NCI-H187 (cell line): ENCODE results near the gene ADAM22.
"Not testable (repeated sequence)": the region's sequence is repeated elsewhere in the genome, so short reads cannot be mapped to it uniquely, and the experiment has no call there.

ENCODE experiments used
- DNase-seq, 2 experiments: peaks; one replicate each; lab custom pipeline; 2025; lab: John Stamatoyannopoulos, UW

The ADAM22 gene, protein sequence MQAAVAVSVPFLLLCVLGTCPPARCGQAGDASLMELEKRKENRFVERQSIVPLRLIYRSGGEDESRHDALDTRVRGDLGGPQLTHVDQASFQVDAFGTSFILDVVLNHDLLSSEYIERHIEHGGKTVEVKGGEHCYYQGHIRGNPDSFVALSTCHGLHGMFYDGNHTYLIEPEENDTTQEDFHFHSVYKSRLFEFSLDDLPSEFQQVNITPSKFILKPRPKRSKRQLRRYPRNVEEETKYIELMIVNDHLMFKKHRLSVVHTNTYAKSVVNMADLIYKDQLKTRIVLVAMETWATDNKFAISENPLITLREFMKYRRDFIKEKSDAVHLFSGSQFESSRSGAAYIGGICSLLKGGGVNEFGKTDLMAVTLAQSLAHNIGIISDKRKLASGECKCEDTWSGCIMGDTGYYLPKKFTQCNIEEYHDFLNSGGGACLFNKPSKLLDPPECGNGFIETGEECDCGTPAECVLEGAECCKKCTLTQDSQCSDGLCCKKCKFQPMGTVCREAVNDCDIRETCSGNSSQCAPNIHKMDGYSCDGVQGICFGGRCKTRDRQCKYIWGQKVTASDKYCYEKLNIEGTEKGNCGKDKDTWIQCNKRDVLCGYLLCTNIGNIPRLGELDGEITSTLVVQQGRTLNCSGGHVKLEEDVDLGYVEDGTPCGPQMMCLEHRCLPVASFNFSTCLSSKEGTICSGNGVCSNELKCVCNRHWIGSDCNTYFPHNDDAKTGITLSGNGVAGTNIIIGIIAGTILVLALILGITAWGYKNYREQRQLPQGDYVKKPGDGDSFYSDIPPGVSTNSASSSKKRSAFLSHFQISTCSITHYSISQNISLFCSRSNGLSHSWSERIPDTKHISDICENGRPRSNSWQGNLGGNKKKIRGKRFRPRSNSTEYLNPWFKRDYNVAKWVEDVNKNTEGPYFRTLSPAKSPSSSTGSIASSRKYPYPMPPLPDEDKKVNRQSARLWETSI

DNA sequence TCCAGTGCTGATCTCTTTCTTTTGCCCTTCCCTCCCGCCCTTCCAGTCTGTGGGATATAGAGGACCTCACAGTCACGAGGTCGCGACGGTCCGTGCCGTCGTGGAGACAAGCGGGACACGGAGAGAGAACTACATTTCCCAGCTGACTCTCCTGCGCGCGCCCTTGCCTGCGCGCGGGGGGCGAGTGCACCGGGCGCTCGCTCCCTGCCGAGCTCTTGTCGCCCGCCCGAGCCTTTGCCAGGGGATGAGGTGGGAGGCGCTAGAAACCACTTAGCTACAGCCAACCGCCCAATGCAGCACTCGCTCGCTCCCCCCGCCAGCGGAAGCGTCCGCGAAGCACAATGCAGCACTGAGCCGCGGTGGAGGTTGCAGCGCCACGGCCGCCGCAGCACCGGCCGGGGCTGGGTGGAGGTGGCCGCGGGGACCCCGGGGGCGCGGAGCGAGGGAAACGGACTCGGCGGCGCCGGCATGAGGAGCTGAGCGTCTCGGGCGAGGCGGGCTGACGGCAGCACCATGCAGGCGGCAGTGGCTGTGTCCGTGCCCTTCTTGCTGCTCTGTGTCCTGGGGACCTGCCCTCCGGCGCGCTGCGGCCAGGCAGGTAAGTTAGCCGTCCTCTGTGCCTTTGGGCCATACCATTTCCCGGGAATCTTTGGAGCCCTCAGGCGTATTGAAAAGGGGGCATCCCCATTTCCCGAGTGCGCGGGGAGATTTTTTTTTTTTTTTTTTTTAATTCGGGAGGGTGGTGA lies at the start of gene ADAM22:
TSS of gene ADAM22 (plus strand) at position 299 of the 746 bp plus-strand sequence. CDS start at position 514, 215 bp downstream.
- peak; percentile 76 to 98 for DNase-seq

DNA sequence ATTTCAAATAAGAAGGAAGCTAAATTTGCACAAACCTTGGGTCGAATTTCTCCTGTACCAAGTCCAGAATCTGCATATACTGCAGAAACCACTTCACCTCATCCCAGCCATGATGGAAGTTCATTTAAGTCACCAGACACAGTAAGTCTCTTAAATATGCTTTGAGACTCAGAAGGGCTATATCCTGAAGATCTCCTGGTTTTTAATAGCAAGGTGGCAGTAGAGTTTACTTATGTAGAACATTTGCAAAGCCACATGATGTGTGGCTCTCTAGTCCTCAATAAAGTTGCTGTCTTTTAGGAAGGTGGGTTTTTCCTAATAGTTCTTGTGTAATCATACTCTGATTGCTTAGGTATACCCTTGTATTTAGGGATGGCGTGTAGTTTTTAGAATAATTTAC lies 49.0 kb upstream of the ADAM22 start:
- no peak for DNase-seq

DNA sequence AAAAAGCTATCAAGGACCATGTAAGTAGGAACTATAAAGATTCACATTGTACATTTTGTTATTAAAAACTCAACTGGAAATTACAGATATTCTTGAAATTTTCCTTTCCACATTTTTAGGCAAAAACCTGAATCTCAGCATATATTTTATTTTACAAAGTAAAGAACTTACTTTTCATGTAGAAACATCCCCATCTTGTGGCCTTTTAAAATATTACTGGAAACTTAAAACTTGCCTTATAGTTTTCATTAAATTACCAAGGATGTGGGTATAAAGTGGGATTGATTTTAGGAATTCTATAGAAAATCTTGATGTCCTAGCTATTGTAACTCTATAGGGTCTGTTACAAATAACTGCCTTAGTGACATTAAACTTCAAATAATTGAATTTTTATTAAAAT lies 47.2 kb upstream of the ADAM22 start:
- no peak for DNase-seq

DNA sequence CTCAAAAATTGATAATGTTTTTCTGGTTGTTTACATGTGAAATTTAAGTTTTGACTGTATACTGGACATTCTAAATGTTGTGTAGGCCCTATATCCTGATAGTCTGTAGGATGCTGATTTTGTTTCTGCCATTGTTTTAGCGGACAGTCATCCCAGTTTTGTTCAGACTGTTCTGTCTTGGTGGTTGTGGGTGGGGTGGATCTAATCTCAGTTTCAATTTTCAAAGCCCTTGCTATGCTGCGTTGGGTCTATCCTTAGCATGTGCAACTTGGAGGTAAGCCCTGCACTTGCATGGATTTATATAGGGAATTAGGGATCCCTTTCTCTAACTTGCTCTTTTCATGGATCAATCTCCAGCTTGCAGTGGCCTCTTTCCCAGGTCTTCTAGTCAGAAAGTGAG lies 38.7 kb upstream of the ADAM22 start:
- DNase-seq, result no peak

DNA sequence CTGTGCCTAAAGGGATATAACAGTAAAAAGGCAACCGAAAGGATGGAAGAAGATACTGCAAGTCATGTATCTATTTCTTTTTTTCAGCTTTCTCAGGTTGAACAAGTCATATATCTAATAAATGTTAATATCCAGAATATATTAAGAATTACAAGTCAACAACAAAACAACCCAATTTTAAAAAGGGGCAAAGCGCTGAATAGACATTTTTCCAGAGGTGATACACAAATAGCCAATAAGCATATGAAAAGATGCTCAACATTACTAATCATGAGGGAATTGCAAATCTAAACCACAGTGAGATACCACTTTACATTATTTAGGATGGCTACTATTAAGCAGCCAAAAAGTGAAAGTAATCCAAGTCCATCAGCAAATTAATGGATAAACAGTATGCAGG lies 34.8 kb upstream of the ADAM22 start:
- DNase-seq, result no peak

DNA sequence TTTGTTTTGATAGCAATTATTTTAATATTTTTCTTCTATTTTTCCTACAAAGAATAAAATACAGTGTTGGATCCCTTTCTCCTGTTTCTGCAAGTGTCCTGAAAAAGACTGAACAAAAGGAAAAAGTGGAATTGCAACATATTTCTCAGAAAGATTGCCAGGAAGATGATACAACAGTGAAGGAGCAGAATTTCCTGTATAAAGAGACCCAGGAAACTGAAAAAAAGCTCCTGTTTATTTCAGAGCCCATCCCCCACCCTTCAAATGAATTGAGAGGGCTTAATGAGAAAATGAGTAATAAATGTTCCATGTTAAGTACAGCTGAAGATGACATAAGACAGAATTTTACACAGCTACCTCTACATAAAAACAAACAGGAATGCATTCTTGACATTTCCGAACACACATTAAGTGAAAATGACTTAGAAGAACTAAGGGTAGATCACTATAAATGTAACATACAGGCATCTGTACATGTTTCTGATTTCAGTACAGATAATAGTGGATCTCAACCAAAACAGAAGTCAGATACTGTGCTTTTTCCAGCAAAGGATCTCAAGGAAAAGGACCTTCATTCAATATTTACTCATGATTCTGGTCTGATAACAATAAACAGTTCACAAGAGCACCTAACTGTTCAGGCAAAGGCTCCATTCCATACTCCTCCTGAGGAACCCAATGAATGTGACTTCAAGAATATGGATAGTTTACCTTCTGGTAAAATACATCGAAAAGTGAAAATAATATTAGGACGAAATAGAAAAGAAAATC lies 26.7 kb upstream of the ADAM22 start:
- DNase-seq, result not testable (repeated sequence)

DNA sequence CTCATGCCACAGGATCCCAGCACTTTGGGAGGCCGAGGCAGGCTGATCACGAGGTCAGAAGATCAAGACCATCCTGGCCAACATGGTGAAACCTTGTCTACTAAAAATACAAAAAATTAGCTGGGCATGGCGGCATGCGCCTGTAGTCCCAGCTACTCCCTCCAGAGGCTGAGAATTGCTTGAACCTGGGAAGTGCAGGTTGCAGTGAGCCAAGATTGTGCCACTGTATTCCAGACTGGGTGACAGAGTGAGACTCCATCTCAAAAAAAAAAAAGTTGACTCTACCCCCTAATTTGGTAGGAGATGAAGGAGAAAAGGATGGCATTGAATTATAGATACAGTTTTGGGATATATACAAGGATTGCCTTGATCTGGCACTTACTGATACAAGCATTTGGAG lies 25.2 kb upstream of the ADAM22 start:
- DNase-seq, result not testable (repeated sequence)

DNA sequence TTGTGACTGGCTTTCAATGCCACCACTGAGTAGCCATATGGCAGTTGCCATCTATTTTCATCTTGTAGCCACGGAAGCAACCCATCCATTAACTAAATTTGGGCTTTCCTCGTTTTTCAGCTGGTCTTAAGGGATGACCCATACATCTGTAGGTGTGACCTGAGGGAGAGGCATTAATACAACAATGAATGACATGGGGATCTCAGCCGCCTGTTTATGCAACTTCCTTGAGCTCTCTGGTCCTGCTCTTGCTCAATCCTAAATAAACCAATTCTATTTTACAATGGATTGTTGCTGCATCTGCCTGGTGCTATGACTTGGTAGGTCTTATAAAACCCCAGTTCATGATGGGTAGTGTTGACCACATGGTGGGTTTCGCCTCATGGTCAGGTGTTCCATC lies 21.9 kb upstream of the ADAM22 start:
- DNase-seq, result no peak

DNA sequence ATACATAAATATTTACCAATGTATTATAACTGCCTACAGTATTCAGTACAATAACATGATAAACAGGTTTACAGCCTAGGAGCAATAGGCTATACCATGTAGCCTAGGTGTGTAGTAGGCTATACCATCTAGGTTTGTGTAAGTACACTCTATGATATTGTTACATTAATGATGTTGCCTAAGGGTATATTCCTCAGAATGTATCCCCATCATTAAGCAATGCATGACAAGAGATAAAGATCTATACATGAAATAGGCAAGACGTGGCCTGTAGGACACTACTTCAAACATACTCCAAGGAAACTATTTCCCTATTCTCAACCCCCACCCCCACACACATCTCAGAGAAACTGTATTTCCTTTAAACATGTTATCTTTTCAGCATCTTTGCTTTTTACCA lies 15.3 kb upstream of the ADAM22 start:
- DNase-seq, result no peak

DNA sequence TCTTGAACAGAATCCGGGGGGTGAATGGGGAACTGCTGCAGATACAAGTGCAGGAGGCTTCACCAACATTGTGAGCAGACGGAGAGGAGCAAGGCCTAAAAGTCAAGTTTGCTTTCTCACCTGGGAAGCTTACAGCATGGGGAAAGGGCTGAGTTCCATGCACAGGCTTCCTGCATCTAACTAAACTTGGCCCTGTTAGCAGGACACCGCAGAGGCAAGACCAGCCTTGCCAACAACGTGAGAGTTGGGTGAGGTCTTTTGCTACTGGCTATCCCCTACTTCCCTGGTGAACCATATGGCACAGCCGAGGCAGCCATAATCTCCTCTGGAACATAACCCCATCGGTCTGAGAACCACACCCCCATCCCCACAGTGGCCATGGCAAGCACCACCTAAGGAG lies 14.2 kb upstream of the ADAM22 start:
- DNase-seq, result no peak

DNA sequence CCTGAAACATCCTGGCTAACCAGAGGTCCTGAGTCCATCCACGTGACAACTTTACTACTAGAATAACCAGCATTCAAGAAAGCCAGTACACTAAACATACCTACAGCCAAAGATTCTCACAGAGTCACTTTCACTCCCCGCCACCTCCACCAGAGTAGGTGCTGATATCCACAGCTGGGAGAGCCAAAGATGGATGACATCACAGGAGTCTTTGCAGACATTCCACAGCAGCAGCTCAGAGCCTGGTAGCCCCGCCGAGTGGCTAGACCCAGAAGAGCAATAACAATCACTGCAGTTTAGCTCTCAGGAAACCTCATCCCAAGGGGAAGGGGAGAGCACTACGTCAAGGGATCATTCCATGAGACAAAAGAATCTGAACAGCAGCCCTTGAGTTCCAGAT lies 13.5 kb upstream of the ADAM22 start:
- no peak for DNase-seq

DNA sequence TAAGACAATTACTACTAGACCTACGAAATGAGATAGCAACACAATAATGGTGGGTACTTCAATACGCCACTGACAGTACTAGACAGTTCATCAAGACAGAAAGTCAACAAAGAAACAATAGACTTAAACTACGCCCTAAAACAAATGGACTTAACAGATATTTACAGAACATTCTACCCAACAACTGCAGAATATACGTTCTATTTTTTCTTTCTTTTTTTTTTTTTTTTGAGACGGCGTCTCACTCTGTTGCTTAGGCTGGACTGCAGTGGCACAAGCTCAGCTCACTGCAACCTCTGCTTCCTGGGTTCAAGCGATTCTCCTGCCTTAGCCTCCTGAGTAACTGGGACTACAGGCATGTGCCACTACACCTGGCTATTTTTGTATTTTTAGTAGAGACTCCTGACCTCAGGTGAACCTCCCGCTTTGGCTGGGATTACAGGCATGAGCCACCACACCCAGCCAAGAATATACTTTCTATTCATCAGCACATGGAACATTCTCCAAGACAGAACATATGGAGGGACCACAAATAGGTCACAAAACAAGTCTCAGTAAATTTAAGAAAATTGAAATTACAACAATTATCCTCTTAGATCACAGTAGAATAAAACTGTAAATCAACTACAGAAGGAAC lies 11.2 kb upstream of the ADAM22 start:
- DNase-seq, result not testable (repeated sequence)

DNA sequence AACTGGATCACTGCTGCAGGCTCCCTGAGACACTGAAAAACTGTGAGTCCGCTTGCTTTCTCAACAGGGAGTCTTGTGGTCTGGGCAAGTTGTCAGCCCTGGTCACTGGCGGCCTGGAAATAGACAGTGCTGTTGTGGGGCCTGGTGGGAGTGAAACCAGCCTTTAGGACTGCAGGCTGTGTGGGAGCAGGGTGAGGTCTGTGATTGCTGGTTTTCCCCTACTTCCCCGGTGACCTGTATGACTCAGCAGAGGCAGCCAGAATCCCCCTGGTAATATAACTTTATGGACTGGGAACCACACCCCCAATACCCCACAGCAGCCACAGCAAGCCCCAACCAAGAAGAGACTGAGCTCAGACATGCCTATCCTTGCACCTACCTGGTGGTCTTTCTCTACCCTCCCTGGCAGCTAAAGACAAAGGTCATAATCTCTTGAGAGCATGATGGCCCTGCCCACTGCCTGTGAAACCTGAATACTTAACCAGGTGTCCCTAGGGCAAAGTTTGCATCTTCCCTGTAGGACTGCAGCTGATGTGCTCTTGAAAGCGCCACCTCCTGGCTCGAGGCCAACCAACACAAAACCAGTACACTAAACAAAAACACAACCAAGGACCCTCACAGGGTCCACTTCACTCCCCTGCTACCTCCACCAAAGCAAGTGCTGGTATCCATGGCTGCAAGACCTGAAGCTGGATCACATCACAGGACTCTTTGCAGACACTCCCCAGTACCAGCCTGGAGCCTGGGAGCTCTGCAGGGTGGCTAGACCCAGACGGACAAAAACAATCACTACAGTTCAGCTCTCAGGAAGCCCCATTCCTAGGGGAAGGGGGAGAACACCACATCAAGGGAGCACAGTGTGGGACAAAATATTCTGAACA lies 7.2 kb upstream of the ADAM22 start:
- DNase-seq, result peak; percentile 56 to 57

DNA sequence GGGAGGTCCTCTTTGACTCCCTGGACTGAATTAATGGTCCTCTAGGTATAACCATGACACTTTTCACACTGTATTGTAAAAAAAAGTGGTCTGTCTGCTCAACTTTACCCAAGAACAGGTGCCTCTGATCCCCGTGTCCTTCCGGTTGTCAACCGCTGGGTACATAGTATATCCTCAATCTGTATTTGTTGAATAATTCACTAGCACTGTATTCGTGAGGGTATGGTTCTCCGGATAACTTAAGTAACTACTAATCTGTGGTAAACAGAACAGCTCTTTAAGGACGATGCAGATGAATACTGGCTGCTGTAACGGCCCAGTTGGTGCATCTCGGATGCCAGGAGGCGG lies 472 bp upstream of the ADAM22 start:
- DNase-seq, result no peak

DNA sequence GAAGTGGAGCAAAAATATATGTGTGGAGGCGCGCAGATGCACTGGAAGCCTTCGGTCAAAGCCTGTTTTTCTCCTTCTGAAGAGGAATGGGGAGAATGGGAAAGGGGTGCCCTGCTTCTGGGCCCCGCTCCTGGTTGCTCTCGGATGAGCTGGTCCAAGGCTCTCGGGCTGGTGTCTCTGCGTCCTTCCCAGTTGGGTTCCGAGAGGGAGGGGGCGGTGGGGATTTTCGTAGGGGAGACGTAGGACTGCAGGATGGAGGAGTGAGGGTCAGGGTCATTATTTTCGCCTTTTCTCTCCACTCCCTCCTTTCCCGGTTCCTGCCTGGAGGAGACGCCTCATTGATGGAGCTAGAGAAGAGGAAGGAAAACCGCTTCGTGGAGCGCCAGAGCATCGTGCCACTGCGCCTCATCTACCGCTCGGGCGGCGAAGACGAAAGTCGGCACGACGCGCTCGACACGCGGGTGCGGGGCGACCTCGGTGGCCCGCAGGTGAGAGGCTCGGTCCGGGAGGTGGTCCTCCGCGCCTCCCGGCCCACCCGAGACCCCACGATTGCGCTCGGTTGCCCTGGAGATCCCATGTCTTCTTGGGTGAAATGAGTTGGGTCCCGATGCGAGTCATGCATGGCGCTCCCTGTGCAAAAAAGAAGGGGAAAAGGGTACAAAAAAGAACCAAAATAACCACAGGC lies 790 bp downstream of the ADAM22 start:
- DNase-seq, result peak; percentile 9 to 44

DNA sequence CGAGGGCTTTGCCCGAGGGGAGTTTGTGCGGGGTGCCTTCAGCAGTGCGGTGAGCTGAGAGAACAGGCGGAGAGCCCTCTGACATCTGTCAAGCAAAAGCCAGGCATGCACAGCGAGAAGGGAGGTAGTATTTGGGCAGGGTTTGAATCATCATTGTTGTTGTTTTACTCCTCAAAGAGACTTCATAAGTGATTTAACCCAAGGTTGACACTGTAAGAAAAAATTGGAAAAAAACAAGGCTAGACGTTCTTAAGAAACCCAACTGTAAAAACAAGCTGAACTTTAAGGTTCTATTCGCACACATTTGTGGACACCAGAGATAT lies 1.3 kb downstream of the ADAM22 start:
- DNase-seq, result no peak

DNA sequence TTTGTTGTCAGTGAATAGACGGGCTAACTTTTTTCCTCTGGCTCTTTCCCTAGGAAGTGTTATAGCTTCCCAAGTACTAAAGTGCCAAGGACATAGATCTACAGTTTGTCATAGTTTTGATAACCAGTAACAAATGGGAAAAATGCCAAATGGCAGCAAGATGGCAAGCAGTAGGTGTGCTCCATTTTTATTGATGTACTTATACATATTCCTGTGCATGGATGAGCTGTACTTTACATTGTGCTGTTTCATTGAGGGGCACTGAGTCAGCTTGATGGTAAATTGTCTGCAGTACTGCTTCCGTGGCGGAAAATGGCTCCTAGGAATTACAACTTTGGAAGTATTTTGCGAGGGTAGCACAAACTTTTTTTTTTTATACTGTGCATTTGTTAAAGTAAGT lies 7.1 kb downstream of the ADAM22 start:
- DNase-seq, result no peak

DNA sequence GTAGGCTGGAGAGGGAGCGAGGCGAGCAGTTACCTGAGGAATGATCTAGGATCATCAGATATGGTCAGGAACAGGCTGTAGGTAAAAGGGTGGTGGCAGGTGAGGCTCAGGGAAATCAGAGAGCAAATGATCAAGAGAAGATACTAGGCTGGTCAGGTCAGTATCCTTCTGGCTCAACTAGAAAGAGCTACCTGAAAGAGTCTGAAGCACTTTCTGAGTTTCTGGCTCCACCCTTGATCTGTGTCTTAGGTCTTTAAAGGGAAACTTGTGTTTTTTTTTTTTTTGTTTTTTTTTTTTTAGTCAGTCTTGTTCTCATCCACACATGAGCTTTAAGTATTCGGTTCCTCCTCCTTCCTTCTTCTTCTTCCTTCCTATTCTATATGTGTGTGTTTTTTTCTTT lies 10.5 kb downstream of the ADAM22 start:
- DNase-seq, result no peak

DNA sequence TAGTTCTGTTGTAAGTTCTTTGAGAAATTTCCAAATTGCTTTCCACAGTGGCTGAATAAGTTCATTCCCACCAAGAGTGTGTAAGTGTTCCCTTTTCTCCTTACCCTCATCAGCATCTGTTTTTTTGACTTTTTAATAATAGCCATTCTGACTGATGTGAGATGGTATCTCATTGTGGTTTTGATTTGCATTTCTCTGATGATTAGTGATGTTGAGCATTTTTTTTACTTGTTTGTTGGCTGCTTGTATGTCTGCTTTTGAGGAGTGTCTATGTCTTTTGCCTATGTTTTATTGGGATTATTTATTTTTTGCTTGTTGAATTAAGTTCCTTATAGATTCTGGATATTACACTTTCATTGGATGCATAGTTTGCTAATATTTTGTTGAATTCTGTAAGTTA lies 11.9 kb downstream of the ADAM22 start:
- not testable (repeated sequence) for DNase-seq

DNA sequence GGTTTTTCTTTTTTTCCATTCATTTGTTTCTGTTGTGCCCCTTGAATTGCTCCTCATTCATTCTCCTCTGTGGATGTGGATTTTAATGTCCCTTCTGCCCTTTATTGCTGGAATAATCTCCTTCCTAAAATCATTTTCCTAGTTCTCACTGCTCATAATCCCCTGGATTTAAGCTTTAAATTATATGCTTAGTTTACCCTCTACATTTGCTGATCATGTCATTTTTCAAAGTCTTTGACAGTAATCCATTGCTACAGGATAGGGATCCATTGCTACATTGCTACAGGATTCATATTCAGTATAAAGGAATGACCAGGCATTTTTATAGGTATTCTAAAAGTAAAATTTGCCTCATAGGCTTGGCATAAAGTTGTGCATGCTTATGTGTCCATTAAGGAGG lies 14.3 kb downstream of the ADAM22 start:
- DNase-seq, result no peak
